MG63 (cell line): ENCODE measurements around the gene TNKS1BP1. TPM values are rescaled to one million over a fixed set of nuclear protein-coding genes. Genes with fewer than 3 reads are reported as not detected.
"Not testable (repeated sequence)": the region's sequence is repeated elsewhere in the genome, so short reads cannot be mapped to it uniquely, and the experiment has no call there.

Experiments
- DNase-seq: peaks from one replicate; pipeline ENCODE4 v3.0.0-alpha.2; 2020
- H3K27me3 ChIP-seq: fragments of 250-450 bp; sonication (Bioruptor Pico); 2 replicates; pipeline ENCODE4 v1.5.1; 2020; ENCODE audit warnings: mild to moderate bottlenecking, moderate library complexity
- H3K36me3 ChIP-seq: fragments of 250-450 bp; sonication (Bioruptor Pico); 2 replicates; pipeline ENCODE4 v1.5.1; 2020; ENCODE audit warnings: mild to moderate bottlenecking, moderate library complexity
- H3K4me3 ChIP-seq: fragments of 250-450 bp; sonication (Bioruptor Pico); 2 replicates; pipeline ENCODE4 v1.5.1; 2020; ENCODE audit warnings: mild to moderate bottlenecking, moderate library complexity
- H3K9me3 ChIP-seq: fragments of 250-450 bp; sonication (Bioruptor Pico); 2 replicates; pipeline ENCODE4 v1.5.1; 2020; ENCODE audit warnings: mild to moderate bottlenecking, moderate library complexity
- total RNA-seq: library from RNA; depleted of rRNA; stranded (reverse); fragments of >200 nt; shearing (Covaris generic); gene quantifications from 2 replicates; pipeline ENCODE4 v1.2.3, GENCODE V29; 2014; ENCODE audit warnings: low replicate concordance

TNKS1BP1 gene
- total RNA-seq, 1 experiment from 2014 or later: 86.8 TPM

GRCh38 chr11:57309106-57310059, 15.4 kb downstream of the TNKS1BP1 start:
- peaks cover 67% of the 10 kb centered on the region for H3K36me3 ChIP-seq
- no peak overlapping the region for H3K4me3 ChIP-seq
- no peak for DNase-seq
- H3K27me3 ChIP-seq: no peaks in the 10 kb centered on the region
- no peaks in the 10 kb centered on the region for H3K9me3 ChIP-seq

DNA sequence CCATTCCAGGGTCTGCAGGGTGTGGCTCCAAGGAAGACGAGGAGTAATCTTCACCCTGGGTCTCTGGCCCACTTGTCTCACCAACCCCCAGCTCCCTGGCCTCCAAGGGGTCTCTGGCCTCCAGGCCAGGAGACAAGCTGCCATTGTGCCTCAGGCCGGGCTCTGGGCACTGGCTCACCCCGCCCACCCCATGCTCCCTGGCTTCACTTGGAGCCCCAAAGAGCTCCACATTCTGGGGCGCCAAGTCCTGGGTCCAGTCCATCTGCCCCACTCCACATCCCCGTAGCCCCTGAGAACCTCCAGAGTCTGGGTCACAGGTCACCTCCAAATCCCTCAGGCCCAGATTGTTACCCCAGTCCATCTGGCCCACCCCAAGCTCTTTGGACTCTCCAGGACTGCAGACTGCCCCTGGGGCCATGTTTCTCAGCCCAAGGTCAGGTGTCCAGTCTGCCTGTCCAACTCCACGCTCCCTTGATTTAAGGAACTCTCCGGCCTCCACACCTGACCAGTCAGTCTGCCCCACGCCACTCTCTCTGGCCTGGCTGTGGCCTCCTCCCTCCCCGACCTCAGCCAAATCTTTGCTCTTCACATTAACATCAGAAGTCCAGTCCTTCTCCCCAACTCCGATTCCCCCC, 16.2 kb downstream of the TNKS1BP1 start:
- H3K9me3 ChIP-seq: no peaks in the 10 kb centered on the region
- H3K36me3 ChIP-seq: peaks cover 70% of the 10 kb centered on the region
- no peak overlapping the region for H3K4me3 ChIP-seq
- H3K27me3 ChIP-seq: no peaks in the 10 kb centered on the region
- DNase-seq: no peak

DNA sequence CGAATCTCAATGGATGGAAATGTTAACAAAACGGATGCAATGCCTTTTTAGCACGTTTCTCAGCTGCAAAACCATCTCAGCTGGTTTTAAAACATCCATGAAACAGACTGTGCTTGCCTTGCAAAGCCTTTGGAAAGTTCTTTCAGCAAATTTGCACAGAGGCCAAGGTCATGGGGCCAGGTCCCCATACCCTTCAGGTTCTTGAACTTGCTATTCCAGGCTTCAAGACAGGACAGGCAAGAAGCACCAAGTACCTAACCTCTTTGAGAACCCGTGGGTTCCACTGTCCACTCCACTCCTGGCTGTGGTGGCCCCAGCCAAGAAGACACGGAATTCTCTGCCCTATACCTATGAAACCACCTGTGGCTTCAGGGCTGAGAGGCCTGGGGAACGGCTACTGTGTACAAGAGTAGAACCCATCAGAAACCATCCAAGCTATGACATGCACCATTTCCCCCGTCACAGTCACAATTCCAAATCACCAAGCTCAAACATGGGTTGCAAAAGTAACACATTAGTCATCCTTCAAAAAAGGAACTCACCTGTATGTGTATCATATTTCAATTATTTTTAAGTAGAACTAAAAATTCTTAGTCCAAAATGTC, 17.0 kb downstream of the TNKS1BP1 start:
- Histone ChIP-seq H3K9me3 (no peaks in the 10 kb centered on the region), H3K36me3 (peaks cover 70% of the 10 kb centered on the region), H3K27me3 (no peaks in the 10 kb centered on the region), H3K4me3 (no peak overlapping the region)
- DNase-seq: no peak

- Histone ChIP-seq H3K9me3 (no peaks in the 10 kb centered on the region), H3K4me3 (no peak overlapping the region), H3K27me3 (no peaks in the 10 kb centered on the region), H3K36me3 (peaks cover 71% of the 10 kb centered on the region)
- no peak for DNase-seq
Observed at GRCh38 chr11:57306940-57307565, 17.7 kb downstream of the TNKS1BP1 start.

GRCh38 chr11:57306161-57306876, 18.4 kb downstream of the TNKS1BP1 start:
- no peaks in the 10 kb centered on the region for H3K27me3 ChIP-seq
- DNase-seq: no peak
- H3K36me3 ChIP-seq: peaks cover 78% of the 10 kb centered on the region
- H3K4me3 ChIP-seq: no peak overlapping the region
- H3K9me3 ChIP-seq: no peaks in the 10 kb centered on the region

DNA sequence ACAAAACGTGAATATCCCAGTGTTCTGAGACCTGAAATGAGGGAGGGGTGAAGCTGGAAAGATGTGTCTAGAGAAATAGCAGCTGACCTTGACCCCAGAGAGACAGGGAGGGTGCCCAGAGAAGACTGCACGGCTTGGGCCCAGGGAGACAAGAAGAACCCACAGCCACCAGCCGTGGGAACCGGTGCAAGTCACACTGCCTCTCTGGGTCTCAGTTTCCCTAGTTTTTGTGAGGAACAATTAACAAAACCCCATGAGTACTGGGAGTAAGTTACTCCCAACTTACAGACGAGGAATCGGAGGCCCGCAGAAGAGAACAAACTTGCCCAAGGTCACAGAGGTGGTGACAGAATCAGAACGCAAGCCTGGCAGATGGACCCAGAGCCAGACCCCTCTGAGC, 19.2 kb downstream of the TNKS1BP1 start:
- no peak for DNase-seq
- H3K36me3 ChIP-seq: peaks cover 81% of the 10 kb centered on the region

GRCh38 chr11:57303990-57304579, 20.7 kb downstream of the TNKS1BP1 start:
- DNase-seq: no peak
- Histone ChIP-seq H3K36me3 (peaks cover 81% of the 10 kb centered on the region), H3K4me3 (no peak overlapping the region), H3K27me3 (no peaks in the 10 kb centered on the region), H3K9me3 (peaks cover 1% of the 10 kb centered on the region; the same call in 1 of the 2 replicates)

More for the DNA sequence above, 19.2 kb downstream of the TNKS1BP1 start:
- Histone ChIP-seq H3K9me3 (no peaks in the 10 kb centered on the region), H3K4me3 (no peak overlapping the region), H3K27me3 (no peaks in the 10 kb centered on the region)

DNA sequence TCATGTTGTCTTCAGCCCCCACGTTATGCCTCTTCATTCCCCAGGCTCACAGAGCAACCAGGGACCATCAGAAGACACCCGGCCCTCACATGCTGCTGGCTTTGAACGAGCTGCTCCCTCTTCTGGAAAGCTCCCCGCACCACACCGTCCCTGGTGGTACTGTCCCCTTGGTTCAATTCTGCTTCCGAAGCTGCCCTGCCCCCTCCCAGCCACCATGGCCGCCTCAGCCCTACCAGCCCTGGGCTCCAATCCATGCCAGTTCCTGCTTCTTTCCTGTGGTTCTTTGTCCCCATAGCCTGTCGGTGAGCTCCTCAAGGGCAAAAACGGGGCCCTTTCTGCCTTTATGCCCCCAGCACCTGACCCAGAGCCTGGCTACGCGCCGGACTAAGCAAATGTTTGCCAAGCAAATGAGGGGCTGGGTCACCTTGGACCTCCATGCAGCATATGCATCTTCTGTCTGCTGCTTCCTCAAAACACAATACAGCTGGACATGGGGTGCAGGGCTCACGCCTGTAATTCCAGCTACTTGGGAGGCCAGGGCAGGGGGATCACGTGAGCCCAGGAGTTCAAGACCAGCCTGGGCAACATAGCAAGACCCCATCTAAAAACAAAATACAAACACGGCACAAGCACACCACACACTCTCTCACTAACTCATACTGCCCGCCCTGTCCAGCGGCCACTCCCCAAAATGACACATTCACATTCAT, 21.3 kb downstream of the TNKS1BP1 start:
- Histone ChIP-seq H3K27me3 (no peaks in the 10 kb centered on the region), H3K9me3 (peaks cover 2% of the 10 kb centered on the region; the same call in 1 of the 2 replicates), H3K4me3 (no peak overlapping the region), H3K36me3 (peaks cover 80% of the 10 kb centered on the region)
- no peak for DNase-seq

DNA sequence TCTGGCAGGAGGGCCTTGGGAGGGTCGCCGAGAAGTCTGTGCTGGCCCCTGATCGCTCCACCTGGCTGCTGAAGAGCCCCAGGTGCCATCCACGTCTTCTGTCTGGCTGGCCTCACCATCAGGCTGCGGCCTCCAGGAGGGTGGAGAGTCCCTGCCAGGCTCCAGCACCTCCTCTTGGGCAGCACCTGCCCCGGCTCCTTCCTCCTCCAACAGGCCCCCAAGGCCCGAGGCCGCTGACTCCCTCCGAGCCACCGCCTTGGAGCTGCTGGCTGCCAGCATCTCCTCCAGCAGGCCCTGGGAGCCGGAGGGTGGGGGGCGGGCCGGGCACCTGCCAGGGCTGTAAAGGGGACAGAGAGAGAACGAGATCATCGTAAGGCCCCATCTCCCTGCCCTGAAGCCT, 22.3 kb downstream of the TNKS1BP1 start:
- DNase-seq: no peak
- H3K36me3 ChIP-seq: peaks cover 78% of the 10 kb centered on the region
- peaks cover 2% of the 10 kb centered on the region; the same call in 1 of the 2 replicates for H3K9me3 ChIP-seq
- no peak overlapping the region for H3K4me3 ChIP-seq
- H3K27me3 ChIP-seq: no peaks in the 10 kb centered on the region

- Histone ChIP-seq H3K36me3 (peaks cover 78% of the 10 kb centered on the region), H3K9me3 (peaks cover 2% of the 10 kb centered on the region; the same call in 1 of the 2 replicates), H3K27me3 (no peaks in the 10 kb centered on the region), H3K4me3 (no peak overlapping the region)
- DNase-seq: no peak
Observed at GRCh38 chr11:57301711-57302423, 22.9 kb downstream of the TNKS1BP1 start.

DNA sequence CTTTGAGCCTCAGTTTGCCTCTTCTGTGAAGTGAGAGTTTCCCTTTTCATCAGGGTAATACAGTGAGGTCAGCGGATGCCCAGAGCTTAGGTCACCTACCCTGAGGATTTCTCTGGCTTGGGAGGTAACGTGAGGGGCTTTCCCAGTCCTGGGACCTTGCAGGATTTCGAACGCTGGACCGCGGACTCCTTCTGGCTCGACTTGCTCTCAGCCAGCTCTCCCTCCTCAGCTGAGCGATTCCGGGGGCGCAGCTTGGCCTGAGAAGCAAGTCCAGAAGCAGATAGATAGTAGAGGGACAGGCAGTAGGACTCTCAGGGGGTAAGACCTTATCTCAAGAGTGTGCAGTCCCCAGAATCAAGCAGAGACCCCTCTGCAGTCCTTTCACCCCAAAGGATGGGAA, 24.0 kb downstream of the TNKS1BP1 start:
- no peaks in the 10 kb centered on the region for H3K27me3 ChIP-seq
- peaks cover 2% of the 10 kb centered on the region; the same call in 1 of the 2 replicates for H3K9me3 ChIP-seq
- no peak for DNase-seq
- H3K36me3 ChIP-seq: peaks cover 76% of the 10 kb centered on the region
- no peak overlapping the region for H3K4me3 ChIP-seq

DNA sequence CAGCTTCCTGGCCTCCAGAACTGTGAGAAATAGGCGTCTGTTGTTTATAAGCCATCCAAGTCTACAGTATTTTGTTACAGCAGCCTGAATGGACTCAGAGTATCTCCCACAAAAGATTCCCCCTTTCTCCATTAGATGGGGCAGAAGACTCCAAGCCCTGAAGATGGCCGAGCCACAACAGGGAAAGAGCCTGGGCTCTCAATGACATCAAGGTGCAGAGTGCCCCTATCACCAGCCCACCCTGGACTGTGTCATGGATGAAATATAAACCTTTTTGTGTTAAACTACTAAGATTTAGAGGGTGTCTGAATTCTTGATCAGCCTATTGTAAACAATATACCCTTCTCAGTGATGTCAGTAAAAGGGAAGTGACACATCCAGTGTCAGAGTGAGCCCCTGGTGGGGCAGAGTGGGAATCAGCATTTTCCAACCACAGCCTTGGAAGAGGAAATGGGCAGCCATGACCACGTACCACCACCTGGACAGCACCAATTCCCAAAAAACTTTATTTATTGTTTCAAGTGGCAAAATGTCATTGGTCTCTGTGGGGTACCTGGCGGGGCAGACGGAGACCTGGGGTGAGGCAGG, 25.5 kb downstream of the TNKS1BP1 start:
- peaks cover 66% of the 10 kb centered on the region for H3K36me3 ChIP-seq
- H3K27me3 ChIP-seq: no peaks in the 10 kb centered on the region
- peaks cover 2% of the 10 kb centered on the region; the same call in 1 of the 2 replicates for H3K9me3 ChIP-seq
- DNase-seq: no peak
- H3K4me3 ChIP-seq: no peak overlapping the region

GRCh38 chr11:57297221-57297620, 27.5 kb downstream of the TNKS1BP1 start:
- Histone ChIP-seq H3K9me3 (peaks cover 2% of the 10 kb centered on the region; the same call in 1 of the 2 replicates), H3K4me3 (no peak overlapping the region), H3K36me3 (peaks cover 48% of the 10 kb centered on the region), H3K27me3 (no peaks in the 10 kb centered on the region)
- DNase-seq: no peak

GRCh38 chr11:57296205-57296604, 28.5 kb downstream of the TNKS1BP1 start:
- DNase-seq, H3K4me3 ChIP-seq, H3K9me3 ChIP-seq, H3K27me3 ChIP-seq: not testable (repeated sequence)
- H3K36me3 ChIP-seq: peaks cover 38% of the 10 kb centered on the region
